HEK293 (cell line): Measurements from ENCODE around the gene TAPBP.

Experiments used
- CTCF ChIP-seq: fragments of 450-650 bp; formaldehyde crosslinking; IDR thresholded peaks from 2 replicates; pipeline ENCODE4 v1.5.1; 2016; ENCODE audit warnings: missing biosample characterization, missing genetic modification characterization
- KLF16 ChIP-seq: fragments of 450-650 bp; formaldehyde crosslinking; IDR thresholded peaks from 2 replicates; pipeline ENCODE4 v1.5.1; 2017; ENCODE audit warnings: missing biosample characterization, missing genetic modification characterization

DNA sequence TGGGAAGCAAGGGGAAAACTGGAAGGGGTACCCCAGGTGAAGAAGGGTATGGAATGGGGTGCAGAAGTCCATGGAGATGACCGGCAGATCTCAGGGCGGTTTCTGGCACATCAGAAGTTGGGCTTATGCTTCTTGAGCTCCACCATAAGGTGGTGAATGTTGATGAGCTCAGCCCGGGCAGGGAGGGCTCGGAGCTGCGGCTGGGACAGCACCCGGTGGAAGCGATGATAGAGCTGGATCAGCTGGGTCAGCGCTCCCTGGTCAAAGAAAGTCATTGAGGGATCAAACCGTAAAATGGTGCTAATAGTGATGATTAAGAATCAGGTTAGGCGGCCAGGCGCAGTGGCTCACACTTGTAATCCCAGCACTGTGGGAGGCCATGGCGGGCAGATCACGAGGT, 63.1 kb downstream of the TAPBP start:
- TF ChIP-seq CTCF (no peak), KLF16 (tag by site-specific recombination) (no peak)
